ENCODE results near the gene PTPN4.

The PTPN4 gene, protein sequence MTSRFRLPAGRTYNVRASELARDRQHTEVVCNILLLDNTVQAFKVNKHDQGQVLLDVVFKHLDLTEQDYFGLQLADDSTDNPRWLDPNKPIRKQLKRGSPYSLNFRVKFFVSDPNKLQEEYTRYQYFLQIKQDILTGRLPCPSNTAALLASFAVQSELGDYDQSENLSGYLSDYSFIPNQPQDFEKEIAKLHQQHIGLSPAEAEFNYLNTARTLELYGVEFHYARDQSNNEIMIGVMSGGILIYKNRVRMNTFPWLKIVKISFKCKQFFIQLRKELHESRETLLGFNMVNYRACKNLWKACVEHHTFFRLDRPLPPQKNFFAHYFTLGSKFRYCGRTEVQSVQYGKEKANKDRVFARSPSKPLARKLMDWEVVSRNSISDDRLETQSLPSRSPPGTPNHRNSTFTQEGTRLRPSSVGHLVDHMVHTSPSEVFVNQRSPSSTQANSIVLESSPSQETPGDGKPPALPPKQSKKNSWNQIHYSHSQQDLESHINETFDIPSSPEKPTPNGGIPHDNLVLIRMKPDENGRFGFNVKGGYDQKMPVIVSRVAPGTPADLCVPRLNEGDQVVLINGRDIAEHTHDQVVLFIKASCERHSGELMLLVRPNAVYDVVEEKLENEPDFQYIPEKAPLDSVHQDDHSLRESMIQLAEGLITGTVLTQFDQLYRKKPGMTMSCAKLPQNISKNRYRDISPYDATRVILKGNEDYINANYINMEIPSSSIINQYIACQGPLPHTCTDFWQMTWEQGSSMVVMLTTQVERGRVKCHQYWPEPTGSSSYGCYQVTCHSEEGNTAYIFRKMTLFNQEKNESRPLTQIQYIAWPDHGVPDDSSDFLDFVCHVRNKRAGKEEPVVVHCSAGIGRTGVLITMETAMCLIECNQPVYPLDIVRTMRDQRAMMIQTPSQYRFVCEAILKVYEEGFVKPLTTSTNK

DNA sequence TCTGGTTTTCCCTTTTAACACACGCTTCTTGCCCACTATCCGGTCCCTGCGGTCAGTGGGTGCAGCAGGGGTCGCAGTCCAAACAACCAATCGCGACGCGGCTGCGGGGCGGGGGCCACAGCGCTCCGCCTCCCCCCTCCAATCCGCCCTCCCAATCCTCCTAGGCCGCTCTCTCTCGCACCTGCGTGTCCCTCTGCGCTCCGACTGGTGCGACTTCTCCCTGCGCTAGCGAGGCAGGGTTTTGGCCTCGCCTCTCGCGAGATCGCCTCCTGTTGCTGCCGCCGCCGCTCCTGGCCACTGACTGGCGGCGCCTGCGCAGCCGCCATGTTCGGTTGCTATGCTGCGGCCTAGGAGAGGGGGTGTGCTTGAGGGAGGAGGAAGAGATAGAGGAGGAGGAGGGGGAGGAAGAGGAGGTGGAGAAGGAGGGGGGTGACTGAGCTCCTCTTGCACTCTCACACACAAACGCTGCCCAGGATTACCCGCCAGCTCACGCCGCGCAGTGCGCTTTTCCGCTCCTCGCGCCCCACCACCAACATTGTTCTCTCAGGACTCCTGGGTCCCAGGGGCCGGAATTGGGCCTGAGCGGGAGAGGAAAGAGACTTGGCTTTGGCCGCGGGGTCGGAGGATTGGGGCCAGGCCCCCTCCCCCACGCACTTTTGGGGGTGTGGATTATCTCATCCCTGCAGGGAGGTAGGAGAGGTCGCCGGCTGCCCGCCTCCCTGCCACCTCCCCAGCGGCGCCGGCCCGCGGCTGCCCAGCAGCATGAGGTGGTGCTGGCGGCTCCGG lies at the start of gene PTPN4:
Gene PTPN4, plus strand, starts transcription at position 472 of the 786 bp plus-strand sequence. CDS start 49,932 bp downstream, outside the sequence.
- peak; percentile 98 for DNase-seq

DNA sequence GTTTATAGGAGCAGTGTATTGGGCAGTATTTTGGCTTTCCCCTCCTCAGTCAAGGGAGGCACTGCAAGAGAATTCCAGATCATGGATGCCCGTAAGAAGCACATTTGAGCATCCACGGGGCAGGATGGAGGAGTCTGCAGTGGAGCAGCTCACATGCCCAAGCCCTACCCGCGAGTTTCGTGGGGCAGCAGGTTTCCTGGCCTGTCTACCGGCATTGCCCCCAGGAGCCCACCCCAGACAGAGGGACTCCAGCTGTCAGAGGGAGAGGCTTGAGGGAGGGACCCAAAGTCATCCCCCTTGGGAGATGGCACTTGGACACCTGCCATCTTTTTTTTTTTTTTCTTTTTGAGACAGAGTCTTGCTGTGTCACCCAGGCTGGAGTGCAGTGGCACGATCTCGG lies 49.4 kb upstream of the PTPN4 start:
- DNase-seq: no peak

DNA sequence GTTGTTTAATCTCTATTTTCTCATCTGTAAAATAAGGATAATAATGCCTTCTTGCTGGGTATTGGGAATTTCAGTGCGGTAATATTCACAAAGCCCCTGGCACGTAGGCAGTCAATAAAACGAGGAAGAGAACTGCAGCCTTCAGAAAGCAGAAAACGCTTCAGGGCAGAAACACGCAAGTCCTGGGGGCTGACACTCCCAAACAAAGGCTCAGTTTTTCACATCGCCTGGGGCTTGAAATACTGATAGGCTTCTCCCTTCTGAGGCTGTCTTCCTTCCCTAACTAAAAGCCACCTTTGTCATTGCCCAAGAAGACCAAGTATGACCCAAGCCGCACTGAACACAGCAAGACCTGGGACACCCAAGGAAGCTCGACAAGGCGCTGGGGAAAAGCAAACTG lies 48.4 kb upstream of the PTPN4 start:
- DNase-seq: no peak

DNA sequence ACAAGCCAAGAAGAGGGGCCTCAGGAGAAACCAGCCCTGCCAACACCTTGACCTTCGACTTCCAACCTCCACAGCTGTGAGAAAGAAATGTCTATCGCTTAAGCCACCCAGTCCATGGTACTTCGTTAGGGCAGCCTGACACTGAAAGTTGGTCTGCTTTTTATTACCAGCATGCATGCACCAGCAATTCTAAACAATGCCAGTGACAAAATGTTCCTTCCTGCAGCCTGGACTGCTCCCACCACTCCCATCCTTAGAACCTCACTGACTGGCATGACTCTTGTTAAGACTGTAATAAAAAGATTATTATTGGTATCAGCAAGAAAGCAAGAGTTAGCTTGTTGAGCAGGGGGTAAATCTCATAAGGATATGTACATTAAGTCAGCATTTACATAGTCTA lies 47.2 kb upstream of the PTPN4 start:
- DNase-seq: no peak

DNA sequence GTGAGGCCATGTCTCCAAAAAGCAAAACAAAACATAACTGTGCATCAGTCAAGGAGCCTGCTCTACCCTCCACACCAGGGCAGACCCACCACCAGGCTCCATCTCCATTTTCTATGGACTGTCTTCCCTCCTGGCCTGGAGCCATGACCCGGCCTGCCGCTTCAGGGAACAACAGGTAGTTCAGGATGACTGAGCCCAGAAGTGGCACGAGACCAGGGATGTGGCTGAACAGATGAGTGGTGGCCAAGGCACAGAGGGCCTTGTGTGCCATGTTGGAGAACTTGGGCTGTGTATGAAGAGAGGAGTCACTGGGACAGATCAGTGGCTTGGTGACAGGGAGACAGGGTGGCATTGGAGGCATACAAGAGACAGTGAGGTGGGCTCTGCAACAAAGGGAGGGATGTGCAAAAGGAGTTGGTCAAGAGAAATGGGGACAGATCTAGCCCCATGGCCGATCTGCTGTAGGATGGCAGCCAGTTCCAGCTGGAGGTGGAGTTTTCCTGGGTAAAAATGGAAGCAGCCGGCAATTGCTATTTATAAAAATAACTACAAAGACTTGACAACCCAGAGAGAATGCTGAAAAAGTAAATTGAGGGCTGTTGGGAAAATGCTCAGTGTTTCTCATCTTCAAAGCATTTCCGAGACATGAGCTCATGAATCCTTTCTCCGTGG lies 45.8 kb upstream of the PTPN4 start:
- no peak for DNase-seq

DNA sequence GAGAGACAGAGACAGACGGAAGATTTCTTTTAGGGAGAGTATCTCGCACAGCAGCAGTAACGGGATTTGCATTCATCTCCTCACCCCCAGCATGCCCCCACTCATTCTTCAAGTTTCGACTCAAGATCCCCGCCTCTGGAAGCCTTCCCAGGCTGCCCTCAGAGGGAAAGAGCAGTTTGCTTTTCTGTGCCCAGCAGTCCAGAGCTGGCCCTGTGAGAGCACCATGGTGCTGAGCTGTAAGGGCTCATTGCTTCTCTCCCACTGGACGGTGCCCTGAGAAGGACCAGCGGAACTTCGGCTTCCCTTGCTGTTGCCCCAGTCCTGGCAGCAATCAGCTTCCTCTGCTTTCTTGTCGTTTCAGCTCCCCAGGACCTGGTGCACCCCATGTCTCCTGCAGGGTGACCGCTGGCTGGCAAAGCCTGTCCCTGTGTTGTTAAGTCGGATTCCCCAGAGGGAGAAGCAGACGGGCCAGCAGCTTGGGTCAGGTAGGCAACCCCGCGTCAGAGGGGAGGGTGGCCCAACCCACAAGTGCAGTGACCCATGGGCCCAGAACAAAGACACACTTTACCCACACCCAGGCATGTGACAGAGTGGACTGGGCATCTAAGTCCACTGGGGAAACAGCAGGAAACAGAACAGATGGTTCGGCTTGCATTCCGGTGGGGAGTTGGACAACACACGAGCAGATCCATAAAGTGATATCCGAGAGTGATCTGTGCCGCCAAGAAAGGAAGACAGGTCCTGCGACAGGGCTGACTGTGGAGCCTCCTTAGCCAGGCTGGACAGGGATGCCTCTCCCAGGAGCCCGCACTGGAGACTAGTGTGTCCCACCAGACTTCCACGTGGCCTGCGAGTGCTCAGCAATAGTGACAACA lies 44.1 kb upstream of the PTPN4 start:
- DNase-seq: no peak

DNA sequence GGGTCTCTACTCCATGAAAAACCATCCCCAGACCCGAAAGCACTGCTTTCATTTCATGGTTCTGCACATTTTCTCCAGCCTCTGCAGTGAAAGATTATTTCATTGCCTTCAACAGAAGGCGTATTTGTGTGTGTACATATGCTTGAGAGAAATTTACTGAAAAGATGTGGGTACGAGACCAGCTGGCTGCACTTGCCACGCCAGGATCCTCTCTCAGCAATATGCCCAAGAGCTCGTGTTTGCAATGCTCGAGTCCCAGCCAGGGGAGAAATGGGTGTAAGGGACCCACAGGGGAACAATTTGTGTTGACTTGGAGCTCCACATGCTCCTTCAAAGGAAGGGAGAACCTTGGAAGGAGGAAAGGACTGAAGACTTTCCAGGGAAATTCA lies 43.4 kb upstream of the PTPN4 start:
- DNase-seq: no peak

DNA sequence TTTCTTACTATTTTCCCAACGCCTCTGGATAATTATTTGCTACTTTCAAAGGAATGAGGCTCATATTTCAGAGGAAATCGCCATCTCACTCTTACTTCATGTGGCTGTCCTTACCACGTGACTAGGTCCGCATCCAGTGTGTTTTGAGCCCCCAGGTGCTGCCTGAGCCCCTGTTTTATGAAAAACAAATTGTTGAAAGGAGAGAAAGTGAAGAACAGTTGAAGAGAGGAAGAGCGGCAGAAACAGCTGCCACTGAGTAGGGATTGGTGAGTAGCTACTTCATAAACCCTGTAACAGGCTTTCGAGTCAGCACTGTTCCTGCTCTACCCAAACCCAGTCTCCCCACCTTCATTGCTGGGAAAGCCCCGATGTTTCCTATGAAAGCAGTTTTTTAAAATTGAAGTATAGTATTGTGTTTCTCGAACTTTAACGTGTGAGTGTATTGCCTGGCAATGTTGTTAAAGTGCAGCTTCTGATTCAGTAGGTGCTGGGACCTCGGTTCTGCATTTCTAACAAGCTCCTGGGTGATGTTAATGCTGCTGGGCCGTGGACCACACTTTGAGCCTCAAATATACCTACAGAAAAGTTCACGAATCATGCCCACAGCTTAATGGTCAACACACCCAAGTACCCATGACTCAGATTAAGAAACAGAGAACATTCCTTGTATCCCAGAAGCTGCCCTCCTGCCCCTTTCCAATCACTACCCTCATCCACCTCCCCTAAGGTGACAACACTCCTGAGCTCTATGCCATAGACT lies 41.0 kb upstream of the PTPN4 start:
- no peak for DNase-seq

DNA sequence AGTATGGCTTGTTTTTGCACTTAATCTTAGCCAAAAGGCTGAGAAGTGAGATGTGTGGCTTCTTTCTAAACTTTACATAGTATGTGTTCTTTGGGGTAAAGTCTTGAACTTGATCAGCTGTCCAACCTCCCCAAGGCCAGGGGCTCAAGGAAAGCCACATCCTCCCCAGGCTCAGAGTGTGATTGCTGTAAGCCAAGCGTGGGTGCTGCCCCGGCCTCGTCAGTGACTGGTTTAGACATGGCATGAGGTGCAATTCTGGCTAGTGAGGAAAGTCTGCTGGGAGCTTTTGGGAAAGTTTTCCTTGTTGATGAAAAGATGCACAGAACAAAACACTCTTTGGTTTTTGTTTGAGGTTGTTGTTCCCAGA lies 40.5 kb upstream of the PTPN4 start:
- no peak for DNase-seq

DNA sequence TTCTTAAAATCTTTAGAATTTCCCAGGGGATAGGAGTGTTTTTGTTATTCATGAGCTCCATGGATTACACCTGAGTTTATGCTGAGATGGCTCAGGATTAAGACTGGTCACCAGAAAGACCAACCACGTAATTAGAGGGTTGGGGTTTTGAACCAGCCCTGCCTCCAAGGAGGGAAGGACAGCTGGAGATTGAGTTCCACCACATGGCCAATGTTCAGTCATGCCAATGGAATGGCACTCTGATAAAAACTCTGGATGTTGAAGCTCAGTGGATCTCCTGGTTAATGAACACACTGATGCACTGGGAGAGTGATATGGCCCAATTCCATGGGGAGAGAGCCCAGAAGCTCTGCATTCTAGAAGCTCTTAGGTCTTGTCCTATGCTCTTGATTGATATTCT lies 38.7 kb upstream of the PTPN4 start:
- no peak for DNase-seq

DNA sequence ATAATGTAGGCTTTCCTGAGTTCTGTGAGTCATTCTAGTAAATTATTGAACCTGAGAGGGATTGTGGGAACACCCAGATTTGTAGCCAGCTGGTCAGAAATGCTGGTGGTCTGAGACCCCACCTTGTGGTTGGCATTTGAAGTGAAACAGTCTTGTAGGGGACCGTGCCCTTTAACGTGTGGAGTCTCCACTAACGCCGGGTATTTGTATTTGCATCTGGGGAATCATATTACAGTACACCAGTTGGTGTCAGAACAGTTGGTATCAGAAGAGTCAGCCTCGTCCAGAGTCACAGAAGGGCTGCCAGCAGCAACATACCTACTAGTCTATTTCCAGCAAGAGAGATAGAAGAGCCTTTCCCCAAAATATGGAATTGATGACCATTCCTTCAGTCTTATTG lies 38.3 kb upstream of the PTPN4 start:
- DNase-seq: no peak

DNA sequence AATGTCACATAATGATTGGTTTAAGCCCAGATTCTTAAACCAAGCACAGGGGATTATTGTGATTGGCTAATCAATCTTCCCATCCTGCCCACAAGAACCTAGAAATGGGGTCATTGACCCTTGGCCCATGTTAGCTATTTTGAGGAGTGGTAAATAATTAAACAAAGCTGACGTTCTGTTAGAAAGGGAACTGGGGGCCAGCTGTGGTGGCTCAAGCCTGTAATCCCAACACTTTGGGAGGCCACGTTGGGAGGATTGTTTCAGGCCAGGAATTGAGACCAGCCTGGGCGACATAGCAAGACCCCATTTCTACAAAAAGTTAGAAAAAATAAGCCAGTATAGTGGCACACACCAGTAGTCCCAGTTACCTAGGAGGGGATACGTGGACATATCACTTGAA lies 37.8 kb upstream of the PTPN4 start:
- DNase-seq: no peak

DNA sequence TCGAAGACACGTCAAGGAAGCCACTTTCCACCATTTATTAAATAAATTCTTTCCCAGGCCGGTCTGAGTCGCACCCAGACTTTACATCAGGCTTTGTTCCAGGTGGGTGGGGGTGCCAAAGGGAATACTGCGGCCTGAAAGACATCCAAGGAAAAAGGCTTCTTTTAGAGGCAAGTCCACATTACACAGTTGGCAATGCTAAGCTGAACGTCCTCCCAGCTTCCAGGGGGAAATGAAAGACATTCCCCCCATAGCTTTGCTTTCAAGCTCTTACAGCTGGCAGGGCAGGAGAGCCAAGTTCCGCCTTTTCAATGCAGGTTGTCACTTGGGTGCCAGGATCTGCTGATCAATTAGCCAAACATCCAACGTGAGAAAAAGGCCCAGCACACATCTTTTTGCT lies 36.5 kb upstream of the PTPN4 start:
- no peak for DNase-seq

DNA sequence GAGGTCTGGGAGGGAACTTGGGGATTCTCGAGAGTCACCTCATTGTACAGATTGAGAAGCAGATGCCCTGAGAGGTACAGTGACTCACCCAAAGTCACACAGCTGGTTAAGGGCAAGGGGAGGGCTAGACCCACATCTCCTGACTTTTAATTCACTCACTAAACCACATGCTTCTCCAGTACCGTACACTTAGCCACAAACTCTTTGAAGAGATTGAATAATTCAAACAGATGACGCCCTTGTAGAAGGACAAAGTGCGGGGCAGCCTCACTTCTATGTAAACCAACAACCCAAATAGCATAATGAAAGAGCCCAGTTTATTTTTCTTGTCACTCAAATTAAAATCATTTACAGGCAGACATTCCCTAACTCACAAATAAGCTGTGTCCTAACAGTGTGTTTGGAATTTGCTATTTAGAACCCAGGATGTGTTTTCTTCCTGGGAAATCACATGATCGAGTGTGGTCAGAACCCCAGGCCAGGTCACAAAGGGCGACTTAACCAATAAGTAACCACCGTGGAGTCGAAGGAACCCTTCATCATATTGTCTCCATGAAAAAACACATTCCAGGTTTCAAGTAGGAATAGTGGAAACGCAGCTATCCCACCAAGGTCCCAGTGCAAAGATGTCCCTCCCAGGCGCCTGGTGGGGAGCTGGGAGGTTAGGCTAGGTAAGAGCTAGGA lies 35.8 kb upstream of the PTPN4 start:
- no peak for DNase-seq

DNA sequence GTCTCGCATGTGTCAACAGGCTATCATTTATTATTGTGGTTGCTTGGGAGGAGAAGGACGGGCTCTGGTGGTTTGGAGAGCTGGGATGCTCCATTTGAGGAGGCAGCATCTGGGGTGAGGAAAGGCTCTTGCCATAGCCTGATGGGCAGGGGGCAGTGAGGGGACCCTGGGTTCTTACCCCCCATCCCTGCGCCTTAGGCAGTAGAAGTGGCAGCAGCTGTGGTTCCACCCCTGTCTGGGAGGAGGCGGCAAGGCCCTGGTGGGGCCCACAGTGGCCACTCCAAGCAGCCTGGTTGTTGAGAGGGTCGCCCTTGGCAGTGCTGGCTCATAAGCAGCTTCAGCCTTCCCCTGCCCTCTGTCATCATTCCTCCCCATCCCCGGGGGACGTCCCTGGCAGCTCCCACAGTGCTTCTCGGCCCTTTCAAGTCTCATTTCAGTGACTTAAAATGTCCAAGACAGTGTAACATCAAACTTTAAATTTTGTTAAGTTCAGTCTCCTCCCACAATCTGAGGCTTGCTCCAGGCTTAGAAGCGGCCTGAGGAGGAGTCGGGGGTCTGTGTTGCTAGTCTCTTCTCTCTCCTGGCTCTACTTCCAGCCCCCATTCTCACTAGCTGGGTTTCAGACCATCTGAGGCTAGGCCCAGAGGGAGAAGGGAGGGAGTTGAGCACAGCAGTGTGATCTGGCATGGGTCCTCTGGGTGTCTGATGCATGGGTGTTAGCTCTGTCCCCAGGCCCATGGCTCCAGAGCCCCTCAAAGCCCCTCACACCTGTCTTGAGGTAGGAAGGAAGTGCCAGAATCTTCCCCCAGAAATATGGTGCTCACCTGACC lies 34.9 kb upstream of the PTPN4 start:
- DNase-seq: no peak

DNA sequence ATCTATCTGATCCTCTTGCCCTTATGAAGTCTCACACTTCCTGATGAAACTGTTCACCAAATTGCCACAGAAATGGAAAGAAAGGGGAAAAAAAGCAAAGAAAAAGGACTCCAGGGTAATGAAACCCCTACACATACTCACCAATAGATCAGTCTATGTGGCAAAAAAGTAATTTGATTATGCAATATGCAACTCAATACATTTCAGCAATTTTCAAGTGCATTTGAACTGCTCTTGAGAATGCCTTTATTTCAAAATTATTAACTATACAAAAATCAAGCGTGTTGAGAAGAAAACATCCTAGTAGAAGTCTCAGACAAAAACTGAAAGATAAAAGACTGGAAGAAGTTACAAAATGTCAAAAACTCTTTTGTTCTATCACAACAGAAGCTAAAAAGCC lies 32.2 kb upstream of the PTPN4 start:
- DNase-seq: no peak

DNA sequence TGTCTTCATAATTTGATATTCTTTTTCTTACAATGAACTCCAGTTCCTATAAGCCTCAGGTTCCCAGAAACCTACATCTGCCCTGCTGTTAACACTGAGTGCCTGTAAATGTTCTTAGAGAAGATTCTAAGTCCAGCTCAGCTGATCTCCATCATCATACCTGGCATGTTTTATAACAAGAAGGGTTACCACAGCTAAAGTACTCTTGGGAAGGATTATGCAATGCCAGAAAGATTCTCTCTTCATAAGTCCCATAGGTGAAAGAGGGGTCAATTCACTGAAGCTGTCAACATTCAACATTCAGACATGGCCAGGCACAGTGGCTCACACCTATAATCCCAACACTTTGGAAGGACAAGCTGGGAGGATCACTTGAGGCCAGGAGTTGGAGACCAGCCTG lies 31.3 kb upstream of the PTPN4 start:
- no peak for DNase-seq

DNA sequence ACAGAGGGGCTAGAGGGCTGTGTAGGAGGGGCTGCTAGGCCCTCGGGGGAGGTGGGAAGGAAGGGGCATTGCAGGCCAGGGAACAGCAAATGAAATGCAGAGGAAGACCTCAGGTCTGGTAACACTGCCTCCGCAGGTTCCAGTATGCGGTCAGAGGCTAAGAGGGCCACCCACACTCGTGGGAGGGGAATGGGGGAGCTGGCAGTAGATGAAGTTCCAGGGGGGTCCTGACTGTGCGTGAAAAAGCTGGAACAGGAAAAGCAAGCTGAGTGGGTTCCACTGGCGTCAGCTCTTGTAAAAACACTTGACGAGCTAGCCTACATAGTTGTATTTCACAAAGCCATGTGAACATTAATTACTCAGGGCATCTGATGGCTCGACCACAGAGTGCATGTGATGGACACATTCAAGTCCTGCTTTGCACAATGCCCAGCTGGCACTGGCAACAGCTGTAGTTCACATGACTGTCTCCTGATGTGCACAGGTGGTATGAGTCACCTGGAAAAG lies 29.0 kb upstream of the PTPN4 start:
- DNase-seq: no peak

DNA sequence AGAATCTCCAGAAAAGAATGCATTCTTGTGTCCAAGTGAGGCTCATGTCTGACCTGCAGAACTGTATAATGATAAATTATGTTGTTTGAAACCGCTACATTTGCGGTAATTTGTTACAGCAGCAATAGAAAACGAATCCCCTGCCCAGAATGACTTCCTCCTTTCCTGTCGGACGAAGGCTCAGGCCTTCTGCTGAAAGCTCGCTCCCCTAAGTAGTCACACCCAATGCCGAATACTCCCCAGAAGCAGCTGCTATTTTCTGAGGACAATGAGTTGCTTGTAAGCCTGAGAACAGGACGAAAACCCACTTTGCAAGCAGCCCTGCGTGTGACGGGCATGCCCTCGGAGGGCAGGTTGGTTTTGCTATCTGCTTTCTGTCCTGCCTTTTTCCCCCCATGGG lies 27.7 kb upstream of the PTPN4 start:
- no peak for DNase-seq

Measured in CD4-positive, alpha-beta T cell treated with Interleukin-17A for 1 hour (primary cell).